ENCODE results near the gene CLEC20A.

- TF ChIP-seq CTCF (conservative IDR thresholded peaks at IDR 0.05; ENCODE audit: low read depth in 2 of 2) (no peak), EZH2phosphoT487 (IDR thresholded peaks at IDR 0.05; ENCODE audit: unreplicated experiment) (no peak), POLR2AphosphoS5 (IDR thresholded peaks at IDR 0.05; ENCODE audit: low read depth) (no peak), EZH2 (IDR thresholded peaks at IDR 0.05; ENCODE audit: low read depth, unreplicated experiment) (no peak), CREB1 (CRISPR knock-in tag; IDR thresholded peaks at IDR 0.05; ENCODE audit: low read depth) (no peak), JUNB (IDR thresholded peaks at IDR 0.05; ENCODE audit: unreplicated experiment) (no peak), REST (IDR thresholded peaks at IDR 0.05; ENCODE audit: unreplicated experiment) (no peak), ZNF114 (CRISPR knock-in tag; IDR thresholded peaks at IDR 0.05) (no peak), STAT1 (IDR thresholded peaks at IDR 0.05; ENCODE audit: unreplicated experiment) (no peak), ZNF331 (CRISPR knock-in tag; IDR thresholded peaks at IDR 0.05; ENCODE audit: low read depth) (no peak), NANOG (IDR thresholded peaks at IDR 0.05; ENCODE audit: borderline replicate concordance) (no peak), ZNF462 (CRISPR knock-in tag; IDR thresholded peaks at IDR 0.05) (no peak)
Observed at GRCh38 chr1:178540204-178540603, 43.4 kb upstream of the CLEC20A start.

All from GM23338 (cell line).